ENCODE measurements around the gene TSC2. TPM values are rescaled to one million over a fixed set of nuclear protein-coding genes. Genes with fewer than 3 reads are reported as not detected.
"Not testable (repeated sequence)": the region's sequence is repeated elsewhere in the genome, so short reads cannot be mapped to it uniquely, and the experiment has no call there.

The TSC2 gene
- total RNA-seq, 2 donors from 2014 or later: 54.3 to 73.4 TPM

DNA sequence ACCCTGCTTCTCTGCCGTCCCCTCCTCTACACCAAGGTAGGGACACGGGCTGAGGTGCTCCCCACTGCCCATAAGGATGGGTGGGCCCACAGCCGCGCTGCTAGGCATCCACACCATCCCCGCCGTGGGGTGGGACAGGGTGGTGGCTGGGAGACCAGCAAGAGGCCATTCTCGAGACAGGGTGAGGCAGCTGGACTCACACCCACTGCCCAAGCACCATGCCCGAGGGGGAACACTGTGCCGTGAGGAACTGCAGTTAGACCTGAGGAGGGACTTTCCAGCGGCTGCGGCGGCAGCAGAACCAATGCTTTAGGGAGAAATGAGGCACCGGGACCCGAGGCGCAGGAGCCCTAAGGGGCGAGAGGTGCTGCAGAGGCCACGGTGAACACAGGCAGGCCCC is 74.6 kb downstream of the TSC2 start:
- no peak for ATAC-seq
- intact Hi-C loops (cut with DNase I): no loop called here
- no peak for DNase-seq

DNA sequence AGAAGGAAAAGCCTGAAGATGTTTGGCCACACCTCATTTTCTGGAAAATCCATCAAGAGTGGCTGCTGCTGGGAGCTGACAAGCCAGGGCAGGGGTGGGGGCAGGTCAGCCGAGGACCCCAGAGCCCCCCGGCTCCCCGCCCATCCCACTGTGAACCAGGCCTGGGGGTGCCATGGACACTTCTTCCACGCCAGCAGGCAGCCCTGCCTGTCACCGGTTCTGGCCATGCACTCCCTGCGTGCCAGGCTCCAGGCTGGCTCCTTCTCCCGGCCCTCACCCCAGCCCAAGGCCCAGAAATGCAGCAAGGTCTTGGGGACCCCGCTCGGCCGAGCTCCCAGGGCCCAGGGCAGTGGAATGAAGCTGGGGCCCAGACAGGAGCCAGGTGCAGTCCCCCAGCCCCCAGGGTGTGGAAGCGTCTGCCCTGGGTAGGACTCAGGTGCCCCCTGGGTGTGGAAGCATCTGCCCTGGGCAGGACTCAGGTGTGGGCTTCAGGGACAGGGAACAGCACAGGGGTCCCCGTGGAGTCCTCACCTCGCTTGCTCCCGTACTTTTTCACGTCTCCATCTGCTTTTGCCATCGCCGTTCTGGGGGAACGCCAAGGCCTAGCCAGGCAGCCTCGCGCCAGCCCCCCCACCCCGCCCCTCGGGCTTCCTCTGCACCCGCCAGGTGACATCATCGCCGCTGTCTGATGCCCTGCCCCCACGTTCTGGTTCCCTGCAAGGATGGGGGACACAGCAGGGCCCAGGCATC is 75.3 kb downstream of the TSC2 start:
- peak; percentile 3 to 6 for ATAC-seq
- intact Hi-C loops (cut with DNase I); DNase-seq: not testable (repeated sequence)

DNA sequence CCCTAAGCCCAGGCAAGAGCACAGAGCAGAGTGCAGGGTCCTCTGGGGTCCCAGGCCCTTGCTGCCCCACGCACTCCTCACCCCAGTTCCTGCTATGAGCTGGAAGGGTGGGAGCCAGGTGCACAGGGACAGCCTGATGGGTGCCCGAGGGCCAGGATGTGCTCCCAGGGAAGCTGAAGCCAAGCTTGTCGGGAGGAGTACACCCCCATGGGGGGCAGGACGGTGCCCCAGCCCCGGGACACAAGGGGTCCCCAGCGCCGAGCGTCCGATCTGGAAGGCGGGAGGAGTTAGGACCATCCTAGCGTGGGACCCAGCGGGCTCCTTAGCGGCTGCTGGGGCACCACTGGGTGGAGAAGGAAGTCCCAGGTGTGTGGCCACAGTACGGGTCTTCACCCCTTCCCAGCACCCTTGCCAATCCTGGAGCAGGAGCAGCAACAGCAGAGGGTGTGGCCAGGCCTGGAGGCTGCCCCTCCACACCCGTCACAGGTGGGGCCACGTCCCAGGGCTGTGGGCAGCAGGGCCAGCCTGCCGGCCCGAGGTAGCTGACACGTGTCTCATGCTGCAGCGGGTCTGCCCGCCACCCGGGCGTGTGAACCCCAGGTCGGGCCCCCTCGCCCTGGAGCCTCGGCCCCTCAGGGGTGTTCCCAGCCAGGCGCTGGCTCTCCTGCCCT is 76.1 kb downstream of the TSC2 start:
- ATAC-seq: peak; percentile 3 to 9
- intact Hi-C loops (cut with DNase I); DNase-seq: not testable (repeated sequence)

DNA sequence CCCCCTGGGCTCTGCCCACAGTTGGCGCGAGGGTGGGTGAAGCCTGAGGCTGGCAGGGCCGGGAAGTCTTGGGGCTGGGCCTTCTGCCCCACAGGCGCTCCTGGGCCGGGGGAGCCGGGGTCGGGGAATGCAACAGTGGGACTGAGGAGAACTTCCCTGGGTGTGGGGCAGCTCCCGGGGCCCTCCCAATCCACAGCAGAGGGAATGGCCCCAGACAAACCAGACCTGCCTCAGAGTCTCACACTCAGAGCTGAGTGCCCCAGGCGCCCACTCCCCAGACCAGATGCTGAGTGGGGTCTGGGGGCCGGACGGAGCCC is 76.5 kb downstream of the TSC2 start:
- ATAC-seq: peak; percentile 5 to 17
- DNase-seq: not testable (repeated sequence)

DNA sequence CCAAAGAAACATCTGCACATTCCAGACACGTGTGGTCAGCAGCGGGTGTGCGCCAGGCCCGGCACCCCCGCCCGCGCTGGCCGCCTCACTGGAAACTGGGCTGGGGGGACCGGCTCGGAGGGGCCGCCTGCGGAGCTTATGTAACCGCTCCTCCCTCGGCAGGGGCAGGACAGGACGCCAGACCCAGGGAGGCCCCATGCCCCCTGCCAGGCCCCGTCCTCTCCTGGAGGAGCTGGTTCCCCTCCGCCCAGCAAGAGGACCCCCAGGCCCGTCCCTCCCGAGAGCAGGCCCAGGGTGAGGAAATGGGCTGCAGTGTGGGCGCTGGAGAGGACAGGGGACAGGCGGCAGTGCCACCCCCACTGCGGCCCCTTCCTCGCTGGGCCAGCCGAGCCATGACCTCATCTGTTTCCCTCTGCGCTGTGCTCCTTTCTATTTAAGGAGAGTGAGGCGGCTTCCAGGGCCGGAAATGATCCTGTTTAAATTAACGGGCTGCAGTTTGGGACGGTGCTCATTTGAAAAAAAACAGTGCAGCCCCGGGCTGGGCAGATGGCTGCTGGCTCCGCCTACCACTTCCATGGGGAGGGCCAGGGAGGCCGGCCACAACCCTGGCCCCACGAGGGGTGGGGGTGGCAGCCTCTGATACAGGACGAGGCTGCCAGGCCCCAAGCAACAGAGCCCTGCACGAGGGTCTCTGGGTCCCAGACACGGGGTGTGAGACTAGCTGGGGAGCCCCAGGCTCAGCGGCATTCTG is 77.1 kb downstream of the TSC2 start:
- DNase-seq: peak; percentile 84
- peak; percentile 51 to 67 for ATAC-seq

More for the DNA sequence above, 76.5 kb downstream of the TSC2 start:
- intact Hi-C loops (cut with DNase I): not testable (repeated sequence)

DNA sequence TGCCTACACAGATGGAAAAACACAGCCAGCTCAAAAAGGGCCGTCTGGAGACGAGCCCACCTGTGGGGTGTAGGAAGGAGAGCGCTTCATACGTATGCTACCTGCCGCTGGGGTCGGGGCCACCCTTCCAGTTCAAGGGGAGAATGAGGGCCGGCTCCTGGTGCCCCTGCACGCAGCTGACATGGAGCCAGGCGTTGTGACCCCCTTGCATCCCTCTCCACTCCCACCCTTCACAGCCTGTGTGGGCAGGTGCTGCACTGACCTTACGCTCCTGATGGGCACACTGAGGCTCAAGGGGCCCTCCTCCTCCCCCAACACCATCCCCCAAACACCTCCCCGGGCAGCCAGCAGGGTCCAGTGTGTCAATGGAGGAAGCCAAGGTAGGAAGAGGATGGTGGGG is 77.8 kb downstream of the TSC2 start:
- intact Hi-C loops (cut with DNase I); DNase-seq: not testable (repeated sequence)

More for the DNA sequence above, 77.1 kb downstream of the TSC2 start:
- intact Hi-C loops (cut with DNase I): not testable (repeated sequence)

DNA sequence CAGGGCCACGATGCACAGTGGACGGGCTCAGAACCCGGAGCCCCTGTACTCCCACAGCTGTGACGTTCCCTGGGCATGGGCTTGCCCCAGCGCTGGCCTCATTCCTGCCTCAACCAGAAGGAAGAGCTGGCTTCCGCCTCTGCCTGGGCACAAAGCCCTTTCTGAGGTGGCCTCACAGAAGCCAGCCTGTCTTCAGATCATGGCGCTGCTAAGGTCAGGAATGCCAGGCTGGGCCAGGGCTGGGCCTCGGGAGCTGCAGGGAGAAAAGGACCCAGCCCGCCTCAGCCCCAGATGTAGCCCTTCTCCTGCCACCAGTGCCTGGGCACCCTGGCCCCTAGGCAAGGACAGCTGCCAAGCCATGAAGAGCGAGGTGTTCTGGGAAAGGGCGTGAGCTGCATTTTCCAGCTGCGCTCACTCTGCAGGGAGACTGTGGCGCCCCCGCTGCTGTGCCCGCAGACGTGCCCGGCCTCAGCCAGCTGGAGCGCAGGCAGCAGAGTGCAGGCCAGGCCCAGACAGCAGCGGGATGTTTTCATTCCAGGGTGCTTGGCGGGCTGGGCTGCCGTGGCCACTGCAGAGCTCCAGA is 78.5 kb downstream of the TSC2 start:
- intact Hi-C loops (cut with DNase I); DNase-seq: not testable (repeated sequence)
- peak; percentile 13 to 35 for ATAC-seq

More for the DNA sequence above, 77.8 kb downstream of the TSC2 start:
- ATAC-seq: not testable (repeated sequence)

DNA sequence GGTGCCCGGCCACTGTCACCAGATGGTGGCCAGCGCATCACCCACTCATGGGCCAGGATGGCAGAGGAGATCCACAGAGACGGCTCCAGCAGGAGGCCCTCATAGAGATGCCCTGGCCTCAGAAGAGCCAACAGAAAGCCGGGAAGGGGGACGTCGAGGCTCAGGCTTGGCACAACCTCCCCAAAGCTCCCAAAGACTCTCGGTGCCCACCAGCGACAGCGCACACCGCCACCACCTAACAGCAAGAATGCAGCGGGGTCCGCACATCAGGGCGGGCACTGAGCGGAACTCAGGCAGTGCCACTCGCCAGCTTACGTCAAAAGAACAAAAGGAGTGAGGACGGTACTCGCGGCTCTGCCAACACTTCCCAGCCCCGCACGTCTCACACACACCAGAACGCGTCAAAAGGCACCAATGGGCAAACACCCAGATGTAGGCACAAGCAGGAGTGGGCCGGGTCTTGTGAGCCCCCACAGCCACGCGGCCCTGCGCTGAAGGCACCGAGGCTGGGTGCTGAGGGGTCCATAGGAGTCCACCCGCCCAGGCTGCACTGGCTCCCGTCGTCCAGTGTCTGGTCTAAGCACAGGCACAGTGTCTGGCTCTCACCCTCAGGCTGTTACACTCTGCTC is 79.3 kb downstream of the TSC2 start:
- intact Hi-C loops (cut with DNase I); ATAC-seq; DNase-seq: not testable (repeated sequence)

DNA sequence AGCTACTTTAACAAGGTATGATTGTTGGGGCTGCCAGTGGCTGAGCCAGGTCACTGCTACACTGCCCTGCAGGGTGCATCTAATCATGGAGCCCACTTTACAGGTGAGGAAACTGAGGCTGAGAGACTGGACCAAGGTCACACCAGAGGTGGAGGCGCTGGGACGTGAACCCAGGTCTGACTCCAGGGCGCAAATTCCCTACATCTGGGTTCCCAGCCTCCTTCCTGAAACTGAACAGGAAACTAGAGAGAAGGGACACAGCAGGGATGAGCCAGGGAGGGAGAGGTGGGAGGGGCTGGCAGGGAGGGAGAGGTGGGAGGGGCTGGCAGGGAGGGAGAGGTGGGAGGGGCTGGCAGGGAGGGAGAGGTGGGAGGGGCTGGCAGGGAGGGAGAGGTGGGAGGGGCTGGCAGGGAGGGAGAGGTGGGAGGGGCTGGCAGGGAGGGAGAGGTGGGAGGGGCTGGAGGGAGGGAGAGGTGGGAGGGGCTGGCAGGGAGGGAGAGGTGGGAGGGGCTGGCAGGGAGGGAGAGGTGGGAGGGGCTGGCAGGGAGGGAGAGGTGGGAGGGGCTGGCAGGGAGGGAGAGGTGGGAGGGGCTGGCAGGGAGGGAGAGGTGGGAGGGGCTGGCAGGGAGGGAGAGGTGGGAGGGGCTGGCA is 80.0 kb downstream of the TSC2 start:
- intact Hi-C loops (cut with DNase I); DNase-seq: not testable (repeated sequence)
- ATAC-seq: peak in 1 of 2 donors; percentile 13

DNA sequence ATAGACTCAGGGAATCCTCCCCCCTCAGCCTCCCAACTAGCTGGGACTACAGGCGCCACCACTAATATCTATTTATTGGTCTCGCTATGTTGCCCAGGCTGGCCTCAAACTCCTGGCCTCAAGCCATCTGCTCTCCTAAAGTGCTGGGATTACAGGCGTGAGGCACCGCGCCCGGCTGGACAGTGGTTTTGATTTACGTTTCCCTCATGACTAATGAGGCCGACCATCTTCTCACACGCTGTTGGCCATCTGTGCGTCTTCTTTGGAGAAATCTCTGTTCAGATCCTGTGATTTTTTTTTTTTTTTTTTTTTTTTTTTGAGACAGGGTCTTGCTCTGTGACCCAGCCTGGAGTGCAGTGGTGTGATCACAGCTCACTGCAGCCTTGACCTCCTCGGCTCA is 81.5 kb downstream of the TSC2 start:
- intact Hi-C loops (cut with DNase I); ATAC-seq; DNase-seq: not testable (repeated sequence)

DNA sequence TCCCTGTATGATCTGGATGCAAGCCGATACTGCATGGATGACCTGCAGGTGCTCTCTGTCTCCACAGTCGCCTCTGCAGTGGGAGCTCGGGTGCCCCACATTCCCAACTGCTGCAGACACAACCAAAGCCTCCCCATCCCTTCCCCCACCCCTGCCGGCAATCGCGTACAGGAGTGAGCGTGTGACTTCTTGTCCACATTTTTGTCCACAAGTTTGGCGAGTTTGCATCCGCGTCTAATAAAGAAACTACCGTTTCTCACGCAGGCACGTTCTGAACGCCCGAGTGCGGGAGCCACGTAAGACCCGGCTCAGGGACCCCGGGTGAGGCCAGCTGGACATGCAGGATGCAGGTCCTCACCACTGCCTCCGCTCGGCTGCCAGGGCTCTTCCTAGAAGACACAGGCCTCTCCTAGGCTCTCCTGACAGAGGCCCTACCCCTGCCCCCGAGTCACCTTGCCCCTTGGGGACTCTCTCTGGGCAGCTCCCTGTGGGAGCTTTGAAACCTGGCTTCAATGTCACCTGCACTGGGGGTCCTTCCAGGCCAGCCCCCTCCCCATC is 82.2 kb downstream of the TSC2 start:
- DNase-seq; intact Hi-C loops (cut with DNase I): not testable (repeated sequence)

DNA sequence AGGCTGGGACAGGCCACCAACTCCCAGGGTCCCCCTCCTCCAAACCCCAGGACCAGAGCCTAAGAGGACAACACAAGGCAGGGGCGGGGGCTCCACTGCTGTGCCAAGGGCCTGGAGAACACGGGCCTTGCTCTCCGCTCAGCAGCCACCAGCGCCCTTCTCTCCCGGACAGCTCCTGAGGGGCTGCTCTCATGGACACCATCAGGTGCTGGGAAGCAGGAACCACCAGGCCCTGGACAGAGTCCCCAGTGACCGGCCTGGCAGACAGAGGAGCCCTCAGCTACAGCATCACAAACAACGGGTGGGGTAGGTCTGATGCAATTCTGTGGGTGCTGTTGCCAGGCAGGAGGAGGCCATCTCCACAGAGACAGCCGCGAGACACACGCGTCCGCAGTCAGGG is 86.0 kb downstream of the TSC2 start:
- DNase-seq; intact Hi-C loops (cut with DNase I); ATAC-seq: not testable (repeated sequence)

More for the DNA sequence above, 82.2 kb downstream of the TSC2 start:
- not testable (repeated sequence) for ATAC-seq

DNA sequence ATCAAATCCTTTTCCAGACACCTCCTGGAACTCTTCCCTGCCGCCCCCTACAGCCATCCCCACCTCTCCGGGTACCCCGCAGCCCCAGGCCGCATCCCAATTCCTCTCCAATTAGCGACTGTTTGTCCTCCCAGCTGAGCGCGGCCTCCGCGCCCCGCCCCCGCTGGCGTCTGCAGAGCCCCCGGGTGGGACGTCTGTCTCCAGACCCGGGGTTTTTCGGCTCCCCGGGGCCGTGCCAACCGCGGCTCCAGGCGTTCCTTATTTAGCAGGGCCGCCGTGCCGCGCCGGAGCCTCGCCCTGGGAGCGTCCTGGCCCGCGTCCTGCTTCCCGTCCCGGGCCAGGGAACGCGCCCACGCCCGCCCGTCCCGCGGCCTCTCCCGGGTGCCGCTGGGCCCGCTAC is 87.3 kb downstream of the TSC2 start:
- intact Hi-C loops (cut with DNase I); DNase-seq; ATAC-seq: not testable (repeated sequence)

DNA sequence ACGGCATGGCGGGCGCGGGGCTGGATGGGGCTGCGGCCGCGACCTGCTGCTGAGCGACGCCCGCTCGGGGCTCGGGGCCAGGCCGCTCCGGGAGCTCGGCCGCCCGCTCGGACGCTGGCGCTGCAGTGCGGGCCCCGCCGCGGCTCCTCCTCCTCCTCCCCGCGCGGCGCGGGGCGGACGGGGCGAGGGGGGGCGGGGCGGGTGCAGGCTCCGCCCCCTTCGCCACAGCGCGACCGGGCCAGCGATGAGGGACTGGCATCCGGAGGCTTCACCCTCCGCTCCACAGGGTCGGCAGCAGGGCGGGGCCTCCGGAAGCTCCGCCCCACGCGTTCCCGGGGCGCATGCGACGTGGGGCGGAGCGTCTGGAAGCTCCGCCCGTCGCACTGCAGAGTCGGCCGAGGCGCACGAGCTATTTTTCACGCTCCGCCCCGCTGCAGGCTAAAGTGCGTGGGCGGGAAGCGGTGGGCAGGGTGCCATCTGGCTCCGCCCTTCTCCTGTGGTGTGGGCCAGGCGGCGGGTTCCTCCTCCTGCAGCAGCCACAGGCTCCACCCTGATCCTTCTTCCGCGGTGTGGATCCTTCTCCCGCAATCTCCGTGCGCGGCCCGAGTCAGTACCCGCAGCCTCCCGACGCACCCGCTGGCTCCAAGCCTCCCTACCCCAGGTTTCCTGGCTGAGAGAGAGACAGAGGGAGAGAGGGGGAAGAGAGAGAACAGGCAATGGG is 88.1 kb downstream of the TSC2 start, which contains the start of gene PKD1:
Gene PKD1, minus strand, starts transcription at position 129 of the 721 bp plus-strand sequence. CDS start 209 bp downstream, outside the sequence.
- intact Hi-C loops (cut with DNase I): not testable (repeated sequence)
- DNase-seq: peak; percentile 98
- peak; percentile 88 to 96 for ATAC-seq

All from left cardiac atrium (tissue), 4 donors.